Measurements from ENCODE around the gene ANKAR.

DNA sequence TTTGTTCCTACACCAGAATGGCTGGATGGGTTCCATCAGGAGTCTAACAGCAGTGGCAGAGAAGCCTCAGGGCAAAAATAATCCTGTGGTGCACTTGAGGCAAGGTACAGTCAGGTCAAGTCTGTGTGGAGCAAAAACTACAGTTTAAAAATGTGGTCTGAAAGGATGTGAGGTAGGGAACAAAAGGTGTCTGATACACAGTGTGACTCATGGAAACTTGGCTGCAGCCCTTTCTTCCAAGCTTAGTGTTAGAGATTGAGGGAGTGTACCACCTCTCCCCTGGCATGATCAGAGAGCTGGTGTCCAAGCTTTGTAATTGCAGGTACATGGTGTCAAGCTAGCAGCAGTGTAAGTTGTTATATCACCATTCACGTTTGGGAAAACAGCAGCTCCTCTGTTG, 8.9 kb downstream of the ANKAR start:
- TF ChIP-seq POLR2A (IDR thresholded peaks at IDR 0.05) = no peak
- no peak for TF ChIP-seq CTCF (IDR thresholded peaks at IDR 0.05)
